ENCODE measurements around the gene KIAA1217.

DNA sequence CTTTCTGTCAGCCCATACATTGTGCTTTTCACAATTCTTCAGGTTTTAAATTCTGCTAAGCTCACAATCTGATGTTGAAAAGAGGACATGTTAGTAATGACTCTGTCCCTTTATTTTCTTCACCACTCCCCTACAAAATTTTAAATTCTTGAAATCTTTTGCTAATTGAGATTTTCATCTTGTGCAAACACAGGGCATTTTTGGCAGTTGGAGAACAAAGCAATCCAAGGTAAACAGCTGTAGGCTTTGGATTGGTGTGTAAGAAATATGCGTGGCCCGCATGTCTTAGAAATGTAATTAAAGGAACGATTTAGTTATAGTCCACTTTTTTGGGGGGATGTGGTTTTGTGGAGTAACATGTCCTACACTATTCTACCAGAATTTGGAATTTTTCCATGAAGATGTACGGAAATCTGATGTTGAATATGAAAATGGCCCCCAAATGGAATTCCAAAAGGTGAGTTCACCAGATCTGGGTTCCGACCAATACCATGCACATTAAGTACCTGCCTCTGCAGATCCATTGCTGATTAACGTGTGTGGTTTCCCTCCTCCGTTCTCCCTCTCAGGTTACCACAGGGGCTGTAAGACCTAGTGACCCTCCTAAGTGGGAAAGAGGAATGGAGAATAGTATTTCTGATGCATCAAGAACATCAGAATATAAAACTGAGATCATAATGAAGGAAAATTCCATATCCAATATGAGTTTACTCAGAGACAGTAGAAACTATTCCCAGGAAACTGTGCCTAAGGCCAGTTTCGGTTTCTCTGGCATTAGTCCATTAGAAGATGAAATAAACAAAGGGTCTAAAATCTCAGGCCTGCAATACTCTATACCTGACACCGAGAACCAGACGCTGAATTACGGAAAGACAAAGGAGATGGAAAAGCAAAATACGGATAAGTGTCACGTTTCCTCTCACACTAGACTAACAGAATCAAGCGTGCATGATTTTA lies 333.7 kb downstream of the KIAA1217 start:
- no peak for TF ChIP-seq CTCF (conservative IDR thresholded peaks at IDR 0.05; ENCODE audit: low read length)
- TF ChIP-seq EZH2phosphoT487 (IDR thresholded peaks at IDR 0.05; ENCODE audit: borderline replicate concordance): no peak
